HCT116 (cell line): Measurements from ENCODE around the gene COPS9. TPM values are rescaled to one million over a fixed set of nuclear protein-coding genes. Genes with fewer than 3 reads are reported as not detected.

Source experiments
- ATAC-seq: fragments of 200-7000 bp; cut with Tn5 transposase; 2 replicates; pipeline ENCODE4 v1.9.1; 2020; ENCODE audit warnings: mild to moderate bottlenecking, moderate library complexity
- BruUV-seq: library from RNA; stranded (reverse); fragments of 400-500 nt; replicated peaks from 2 replicates; lab custom pipeline; 2021; lab: Mats Ljungman, UMichigan
- CTCF ChIA-PET: fragments of 300-600 bp; sonication (Branson Sonifier 250); formaldehyde crosslinking; loops from one replicate; lab custom pipeline; 2021; ENCODE audit warnings: antibody characterized with exemption; lab: Charles Lee
- POLR2A ChIA-PET: fragments of 300-600, 350-600 bp; sonication (Branson Sonifier 250); formaldehyde crosslinking; loops from one replicate; lab custom pipeline; 2021; ENCODE audit warnings: antibody characterized with exemption; lab: Charles Lee
- RAD21 ChIA-PET, 2 experiments: fragments of 300-600 bp; sonication (Branson Sonifier 250); formaldehyde crosslinking; loops; one replicate each; lab custom pipeline; 2023; ENCODE audit warnings: low total read pairs in 2 of 2; ENCODE audit not compliant: uncharacterized antibody in 2 of 2, unreplicated experiment in 2 of 2, low non-redundant PET in 1 of 2; lab: Charles Lee
- DNase-seq: peaks from one replicate; pipeline ENCODE4 v3.0.0-alpha.2; 2010; ENCODE audit warnings: low read depth, low spot score
- H2AFZ ChIP-seq: fragments of 200-600 bp; shearing (Covaris generic), sonication (generic); 2 replicates; pipeline ENCODE4 v1.6.1; 2017; ENCODE audit warnings: low read depth, mixed run types, mixed read lengths, antibody characterized with exemption, low read length; ENCODE audit not compliant: poor library complexity, severe bottlenecking
- H3K27ac ChIP-seq: 2 replicates; pipeline ENCODE4 v1.5.1; 2012; ENCODE audit warnings: low read depth, low read length
- H3K27me3 ChIP-seq: fragments of 200-600 bp; sonication (generic); 2 replicates; pipeline ENCODE4 v1.6.1; 2016; ENCODE audit warnings: mixed run types, low read length, mixed read lengths; ENCODE audit not compliant: insufficient read depth
- H3K36me3 ChIP-seq, 2 experiments: fragments of 200-500 bp in 1 of 2; fragments of 200-600 bp in 1 of 2; sonication (Bioruptor generic) in 1 of 2; sonication (generic) in 1 of 2; 2 replicates each; pipeline versions ENCODE4 v1.5.1 to v1.6.1; 2014 to 2016; ENCODE audit warnings: low read length in 2 of 2, inconsistent platforms in 1 of 2, mixed read lengths in 1 of 2, mixed run types in 1 of 2; ENCODE audit not compliant: insufficient read depth in 2 of 2, control insufficient read depth in 1 of 2
- H3K4me1 ChIP-seq, 2 experiments: fragments of 200-600 bp in 1 of 2; sonication (generic) in 1 of 2; 2 replicates each; pipeline versions ENCODE4 v1.5.1 to v1.6.1; 2012 to 2017; ENCODE audit warnings: low read length in 2 of 2, inconsistent platforms in 1 of 2, mild to moderate bottlenecking in 1 of 2, mixed read lengths in 1 of 2, mixed run types in 1 of 2, moderate library complexity in 1 of 2; ENCODE audit not compliant: insufficient read depth in 2 of 2, control insufficient read depth in 1 of 2
- H3K4me2 ChIP-seq: fragments of 200-600 bp; sonication (generic); 2 replicates; pipeline ENCODE4 v1.6.1; 2017; ENCODE audit warnings: mixed run types, low read length, mixed read lengths
- H3K4me3 ChIP-seq, 2 experiments: fragments of 200-600 bp in 1 of 2; sonication (generic) in 1 of 2; replicated peaks in 1 of 2; 2 replicates each; pipeline ENCODE4 v1.5.1; 2011 to 2016; ENCODE audit warnings: low read length in 2 of 2, control low read depth in 1 of 2, low read depth in 1 of 2, mild to moderate bottlenecking in 1 of 2, mixed read lengths in 1 of 2, mixed run types in 1 of 2
- H3K79me2 ChIP-seq: fragments of 200-600 bp; sonication (generic); 2 replicates; pipeline ENCODE4 v1.6.1; 2017; ENCODE audit warnings: mild to moderate bottlenecking, mixed run types, low read length, moderate library complexity, mixed read lengths; ENCODE audit not compliant: insufficient read depth
- H3K9ac ChIP-seq: fragments of 200-600 bp; sonication (generic); 2 replicates; pipeline ENCODE4 v1.6.1; 2016; ENCODE audit warnings: low read length, mixed read lengths
- H3K9me2 ChIP-seq: fragments of 200-600 bp; sonication (generic), shearing (Covaris generic); 2 replicates; pipeline ENCODE4 v1.6.1; 2017; ENCODE audit warnings: mixed run types, mild to moderate bottlenecking, moderate library complexity; ENCODE audit not compliant: insufficient read depth
- H3K9me3 ChIP-seq, 2 experiments: fragments of 200-500 bp in 1 of 2; fragments of 200-600 bp in 1 of 2; sonication (Bioruptor generic) in 1 of 2; sonication (generic) in 1 of 2; 2 replicates each; pipeline ENCODE4 v1.6.1; 2014 to 2017; ENCODE audit warnings: low read length in 2 of 2, mixed read lengths in 2 of 2, inconsistent platforms in 1 of 2, low read depth in 1 of 2, mild to moderate bottlenecking in 1 of 2, mixed run types in 1 of 2, moderate library complexity in 1 of 2; ENCODE audit not compliant: control insufficient read depth in 1 of 2, insufficient read depth in 1 of 2
- H4K20me1 ChIP-seq: fragments of 200-600 bp; sonication (generic), shearing (Covaris generic); 2 replicates; pipeline ENCODE4 v1.6.1; 2017; ENCODE audit warnings: mixed run types, mild to moderate bottlenecking, moderate library complexity; ENCODE audit not compliant: insufficient read depth
- ATF3 ChIP-seq: IDR thresholded peaks from 2 replicates; pipeline ENCODE4 v1.6.1; 2012
- EGR1 ChIP-seq: IDR thresholded peaks from 2 replicates; pipeline ENCODE4 v1.6.1; 2012; ENCODE audit warnings: low read depth
- ELF1 ChIP-seq: IDR thresholded peaks from 2 replicates; pipeline ENCODE4 v1.6.1; 2012; ENCODE audit warnings: low read depth, borderline replicate concordance
- EZH2phosphoT487 ChIP-seq: fragments of 200-600 bp; IDR thresholded peaks from 2 replicates; pipeline ENCODE4 v1.6.1; 2018; ENCODE audit warnings: antibody characterized with exemption, borderline replicate concordance
- FOSL1 ChIP-seq: IDR thresholded peaks from 2 replicates; pipeline ENCODE4 v1.6.1; 2012; ENCODE audit warnings: low read depth
- RAD21 ChIP-seq: IDR thresholded peaks from 2 replicates; pipeline ENCODE4 v1.6.1; 2012; ENCODE audit warnings: low read depth, mild to moderate bottlenecking
- SIN3A ChIP-seq: IDR thresholded peaks from 2 replicates; pipeline ENCODE4 v1.6.1; 2012; ENCODE audit warnings: low read depth
- TCF7L2 ChIP-seq: IDR thresholded peaks from 2 replicates; pipeline ENCODE4 v1.7.0; 2011; ENCODE audit warnings: borderline replicate concordance, inconsistent platforms; ENCODE audit not compliant: insufficient read depth, insufficient read length; ENCODE audit errors: extremely low read depth
- ZFX ChIP-seq: fragments of 450-650 bp; IDR thresholded peaks from 2 replicates; pipeline ENCODE4 v1.6.1; 2017
- intact Hi-C: fragments of 100-400 bp; cut with micrococcal nuclease; formaldehyde crosslinking; loops from 2 replicates; pipeline ENCODE4 v1.10.0; 2022
- total RNA-seq: library from RNA; stranded (reverse); gene quantifications from one replicate; pipeline ENCODE4 v1.2.1, GENCODE V29; 2021; ENCODE audit not compliant: unreplicated experiment
- TF ChIP-seq, protein P1 (sequence below): IDR thresholded peaks from 2 replicates; pipeline ENCODE4 v1.6.1; 2012; ENCODE audit warnings: low read depth

COPS9 gene
- total RNA-seq, 1 experiment from 2014 or later = 111 TPM

DNA sequence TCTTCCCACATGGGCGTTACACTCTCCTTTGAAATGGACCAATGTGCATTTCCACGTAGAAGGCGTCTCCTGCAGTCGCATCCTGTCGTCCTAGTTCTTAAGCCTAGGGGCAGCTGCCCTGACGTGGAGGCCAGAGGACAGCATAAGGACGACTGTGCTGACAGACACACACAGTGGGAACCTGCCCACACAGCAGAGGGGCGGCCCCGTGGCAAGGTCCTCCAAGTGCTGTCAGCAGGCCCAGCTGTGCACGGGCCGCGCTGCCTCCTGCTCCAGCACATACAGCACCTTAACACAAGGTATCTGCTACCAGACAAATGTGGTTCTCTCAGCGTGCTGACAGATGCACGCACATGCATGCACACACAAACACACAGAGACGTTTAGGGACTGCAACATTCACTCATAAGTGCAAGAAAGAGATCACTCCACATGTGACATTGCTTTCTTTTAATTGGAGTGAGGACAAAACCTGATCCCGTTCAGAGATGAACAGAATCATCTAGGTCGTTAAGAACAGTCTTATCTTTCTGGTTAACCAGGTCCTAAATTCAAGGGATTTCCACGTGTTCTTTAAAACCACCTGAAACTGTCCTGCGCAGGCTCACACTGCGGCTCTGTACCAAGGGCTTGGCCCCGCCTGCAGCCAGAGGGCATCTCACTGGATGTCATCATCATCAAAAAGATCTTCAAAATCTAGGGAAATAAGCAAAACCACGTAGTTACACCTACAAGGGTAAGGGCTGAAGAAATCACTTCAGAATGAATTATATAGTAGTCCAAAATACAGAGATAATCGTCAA is 5.5 kb downstream of the COPS9 start (continued):
- TF ChIP-seq ATF3 (no peak), SIN3A (no peak), FOSL1 (no peak), TCF7L2 (no peak)

- RAD21 ChIA-PET = no interaction called here
- POLR2A ChIA-PET = no interaction called here
- ATAC-seq (no peak), DNase-seq (no peak)
- Histone ChIP-seq H3K9ac (no peak overlapping the region), H4K20me1 (no peaks in the 10 kb centered on the region), H3K4me1 (peaks cover 4 to 5% of the 10 kb centered on the region in 2 experiments; a peak in 2 of 4 replicates), H3K4me3 (no peak overlapping the region), H3K36me3 (peaks cover 32 to 36% of the 10 kb centered on the region in 2 experiments; a peak in 3 of 4 replicates), H3K4me2 (no peak overlapping the region), H3K79me2 (peaks cover 18% of the 10 kb centered on the region), H3K27ac (no peak overlapping the region), H3K9me3 (no peaks in the 10 kb centered on the region), H3K27me3 (no peaks in the 10 kb centered on the region), H3K9me2 (no peaks in the 10 kb centered on the region), H2AFZ (no peak overlapping the region)
- TF ChIP-seq FOSL1 (no peak), EZH2phosphoT487 (no peak), EGR1 (no peak), ZFX (no peak), RAD21 (no peak), ELF1 (no peak), SIN3A (no peak)
- TF ChIP-seq, protein P1, sequence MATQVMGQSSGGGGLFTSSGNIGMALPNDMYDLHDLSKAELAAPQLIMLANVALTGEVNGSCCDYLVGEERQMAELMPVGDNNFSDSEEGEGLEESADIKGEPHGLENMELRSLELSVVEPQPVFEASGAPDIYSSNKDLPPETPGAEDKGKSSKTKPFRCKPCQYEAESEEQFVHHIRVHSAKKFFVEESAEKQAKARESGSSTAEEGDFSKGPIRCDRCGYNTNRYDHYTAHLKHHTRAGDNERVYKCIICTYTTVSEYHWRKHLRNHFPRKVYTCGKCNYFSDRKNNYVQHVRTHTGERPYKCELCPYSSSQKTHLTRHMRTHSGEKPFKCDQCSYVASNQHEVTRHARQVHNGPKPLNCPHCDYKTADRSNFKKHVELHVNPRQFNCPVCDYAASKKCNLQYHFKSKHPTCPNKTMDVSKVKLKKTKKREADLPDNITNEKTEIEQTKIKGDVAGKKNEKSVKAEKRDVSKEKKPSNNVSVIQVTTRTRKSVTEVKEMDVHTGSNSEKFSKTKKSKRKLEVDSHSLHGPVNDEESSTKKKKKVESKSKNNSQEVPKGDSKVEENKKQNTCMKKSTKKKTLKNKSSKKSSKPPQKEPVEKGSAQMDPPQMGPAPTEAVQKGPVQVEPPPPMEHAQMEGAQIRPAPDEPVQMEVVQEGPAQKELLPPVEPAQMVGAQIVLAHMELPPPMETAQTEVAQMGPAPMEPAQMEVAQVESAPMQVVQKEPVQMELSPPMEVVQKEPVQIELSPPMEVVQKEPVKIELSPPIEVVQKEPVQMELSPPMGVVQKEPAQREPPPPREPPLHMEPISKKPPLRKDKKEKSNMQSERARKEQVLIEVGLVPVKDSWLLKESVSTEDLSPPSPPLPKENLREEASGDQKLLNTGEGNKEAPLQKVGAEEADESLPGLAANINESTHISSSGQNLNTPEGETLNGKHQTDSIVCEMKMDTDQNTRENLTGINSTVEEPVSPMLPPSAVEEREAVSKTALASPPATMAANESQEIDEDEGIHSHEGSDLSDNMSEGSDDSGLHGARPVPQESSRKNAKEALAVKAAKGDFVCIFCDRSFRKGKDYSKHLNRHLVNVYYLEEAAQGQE = no peak
- intact Hi-C loops = no loop called here
- no TSS peak for BruUV-seq
- CTCF ChIA-PET = no interaction called here
These were observed 6.2 kb downstream of the COPS9 start for GRCh38 chr2:240129731-240130392.
